Thyroid gland (tissue), 4 donors: ENCODE results near the gene SRD5A2.

Source experiments
- POLR2A ChIP-seq, 2 donors: fragments of 450-650 bp; IDR thresholded peaks; one replicate each; pipeline ENCODE4 v1.6.1; 2017; ENCODE audit warnings: antibody characterized with exemption in 2 of 2, mild to moderate bottlenecking in 2 of 2, moderate library complexity in 1 of 2
- TF ChIP-seq, protein P1 (sequence below), 6 experiments: fragments of 200-600 bp in 3 of 6; fragments of 450-650 bp in 3 of 6; sonication (generic) in 3 of 6; IDR thresholded peaks; one replicate each; pipeline ENCODE4 v1.5.1; 2016 to 2019; ENCODE audit warnings: antibody characterized with exemption in 6 of 6, mild to moderate bottlenecking in 2 of 6, inconsistent platforms in 1 of 6, moderate library complexity in 1 of 6

- TF ChIP-seq, protein P1, sequence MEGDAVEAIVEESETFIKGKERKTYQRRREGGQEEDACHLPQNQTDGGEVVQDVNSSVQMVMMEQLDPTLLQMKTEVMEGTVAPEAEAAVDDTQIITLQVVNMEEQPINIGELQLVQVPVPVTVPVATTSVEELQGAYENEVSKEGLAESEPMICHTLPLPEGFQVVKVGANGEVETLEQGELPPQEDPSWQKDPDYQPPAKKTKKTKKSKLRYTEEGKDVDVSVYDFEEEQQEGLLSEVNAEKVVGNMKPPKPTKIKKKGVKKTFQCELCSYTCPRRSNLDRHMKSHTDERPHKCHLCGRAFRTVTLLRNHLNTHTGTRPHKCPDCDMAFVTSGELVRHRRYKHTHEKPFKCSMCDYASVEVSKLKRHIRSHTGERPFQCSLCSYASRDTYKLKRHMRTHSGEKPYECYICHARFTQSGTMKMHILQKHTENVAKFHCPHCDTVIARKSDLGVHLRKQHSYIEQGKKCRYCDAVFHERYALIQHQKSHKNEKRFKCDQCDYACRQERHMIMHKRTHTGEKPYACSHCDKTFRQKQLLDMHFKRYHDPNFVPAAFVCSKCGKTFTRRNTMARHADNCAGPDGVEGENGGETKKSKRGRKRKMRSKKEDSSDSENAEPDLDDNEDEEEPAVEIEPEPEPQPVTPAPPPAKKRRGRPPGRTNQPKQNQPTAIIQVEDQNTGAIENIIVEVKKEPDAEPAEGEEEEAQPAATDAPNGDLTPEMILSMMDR (IDR thresholded peaks at IDR 0.05): no peak
- no peak for TF ChIP-seq POLR2A (IDR thresholded peaks at IDR 0.05)
Measured at GRCh38 chr2:31524592-31524991, 56.1 kb downstream of the SRD5A2 start.
